IMR-90 (cell line): ENCODE results near the gene KLHL42.

Experiments used
- CEBPB ChIP-seq: IDR thresholded peaks from 2 replicates; pipeline ENCODE4 v1.6.1; 2012; ENCODE audit warnings: low read depth, low read length, improper control_type of control experiment
- CHD1 ChIP-seq: IDR thresholded peaks from 2 replicates; pipeline ENCODE4 v1.6.1; 2012; ENCODE audit warnings: low read depth, low read length, improper control_type of control experiment
- FOS ChIP-seq: fragments of 150-350 bp; IDR thresholded peaks from 2 replicates; pipeline ENCODE4 v1.6.1; 2016; ENCODE audit warnings: low read depth, low read length
- NFE2L2 ChIP-seq: fragments of 150-350 bp; IDR thresholded peaks from 2 replicates; pipeline ENCODE4 v1.6.1; 2016; ENCODE audit warnings: low read depth, mild to moderate bottlenecking, low read length
- POLR2A ChIP-seq: IDR thresholded peaks from 2 replicates; pipeline ENCODE4 v1.6.1; 2012; ENCODE audit warnings: mild to moderate bottlenecking, low read depth, low read length
- RAD21 ChIP-seq: IDR thresholded peaks from 2 replicates; pipeline ENCODE4 v1.6.1; 2012; ENCODE audit warnings: low read length, improper control_type of control experiment
- SMC3 ChIP-seq: fragments of 150-350 bp; IDR thresholded peaks from 2 replicates; pipeline ENCODE4 v1.6.1; 2016; ENCODE audit warnings: low read depth, mild to moderate bottlenecking, antibody characterized with exemption, low read length, moderate library complexity
- TF ChIP-seq, protein P1 (sequence below): conservative IDR thresholded peaks from 2 replicates; pipeline ENCODE4 v1.5.1; 2012; ENCODE audit warnings: mild to moderate bottlenecking, low read depth, low read length, improper control_type of control experiment
- TF ChIP-seq, protein P2 (sequence below): fragments of 150-350 bp; IDR thresholded peaks from 2 replicates; pipeline ENCODE4 v1.6.1; 2016; ENCODE audit warnings: low read depth, mild to moderate bottlenecking, low read length, moderate library complexity, borderline replicate concordance
- TF ChIP-seq, protein P3 (sequence below): fragments of 150-350 bp; IDR thresholded peaks from 2 replicates; pipeline ENCODE4 v1.6.1; 2017; ENCODE audit warnings: mild to moderate bottlenecking, antibody characterized with exemption, low read length, low read depth

DNA sequence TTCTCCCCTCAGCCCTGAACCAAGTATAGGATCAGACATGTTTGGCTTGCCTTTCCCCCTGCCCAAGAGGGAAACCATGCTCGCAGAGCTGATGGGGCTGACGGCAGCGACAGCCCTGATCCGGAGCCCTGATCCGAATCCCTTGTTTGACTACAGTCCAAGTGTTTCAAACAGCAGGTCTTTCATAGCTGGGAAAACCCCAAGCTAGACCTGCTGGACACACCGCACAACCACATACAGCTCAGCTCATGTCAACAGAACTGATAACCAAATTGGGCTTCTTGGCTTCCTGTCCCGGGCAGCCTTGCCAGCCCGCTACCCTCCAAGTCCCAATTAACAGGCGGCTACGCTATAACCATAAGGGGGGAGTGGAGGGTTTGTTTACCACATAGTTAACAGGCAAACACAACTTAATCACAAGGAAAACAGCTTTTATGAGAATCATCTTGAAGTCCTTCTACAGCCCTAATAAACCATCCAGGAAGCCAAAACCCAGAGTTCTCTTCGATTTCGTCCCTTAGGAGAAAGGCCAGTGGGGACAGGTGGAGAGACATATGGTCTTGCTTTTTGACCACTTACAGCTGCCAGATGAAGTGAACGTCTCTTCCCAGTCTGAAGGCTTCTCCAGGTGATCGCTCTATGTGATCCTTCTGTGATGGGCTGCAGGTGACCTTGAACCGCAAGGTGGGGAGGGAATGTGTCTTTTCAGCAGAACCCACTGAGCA is 64.5 kb downstream of the KLHL42 start:
- TF ChIP-seq, protein P1, sequence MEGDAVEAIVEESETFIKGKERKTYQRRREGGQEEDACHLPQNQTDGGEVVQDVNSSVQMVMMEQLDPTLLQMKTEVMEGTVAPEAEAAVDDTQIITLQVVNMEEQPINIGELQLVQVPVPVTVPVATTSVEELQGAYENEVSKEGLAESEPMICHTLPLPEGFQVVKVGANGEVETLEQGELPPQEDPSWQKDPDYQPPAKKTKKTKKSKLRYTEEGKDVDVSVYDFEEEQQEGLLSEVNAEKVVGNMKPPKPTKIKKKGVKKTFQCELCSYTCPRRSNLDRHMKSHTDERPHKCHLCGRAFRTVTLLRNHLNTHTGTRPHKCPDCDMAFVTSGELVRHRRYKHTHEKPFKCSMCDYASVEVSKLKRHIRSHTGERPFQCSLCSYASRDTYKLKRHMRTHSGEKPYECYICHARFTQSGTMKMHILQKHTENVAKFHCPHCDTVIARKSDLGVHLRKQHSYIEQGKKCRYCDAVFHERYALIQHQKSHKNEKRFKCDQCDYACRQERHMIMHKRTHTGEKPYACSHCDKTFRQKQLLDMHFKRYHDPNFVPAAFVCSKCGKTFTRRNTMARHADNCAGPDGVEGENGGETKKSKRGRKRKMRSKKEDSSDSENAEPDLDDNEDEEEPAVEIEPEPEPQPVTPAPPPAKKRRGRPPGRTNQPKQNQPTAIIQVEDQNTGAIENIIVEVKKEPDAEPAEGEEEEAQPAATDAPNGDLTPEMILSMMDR: no peak
- TF ChIP-seq POLR2A: no peak
- TF ChIP-seq RAD21: no peak
- TF ChIP-seq, protein P2, sequence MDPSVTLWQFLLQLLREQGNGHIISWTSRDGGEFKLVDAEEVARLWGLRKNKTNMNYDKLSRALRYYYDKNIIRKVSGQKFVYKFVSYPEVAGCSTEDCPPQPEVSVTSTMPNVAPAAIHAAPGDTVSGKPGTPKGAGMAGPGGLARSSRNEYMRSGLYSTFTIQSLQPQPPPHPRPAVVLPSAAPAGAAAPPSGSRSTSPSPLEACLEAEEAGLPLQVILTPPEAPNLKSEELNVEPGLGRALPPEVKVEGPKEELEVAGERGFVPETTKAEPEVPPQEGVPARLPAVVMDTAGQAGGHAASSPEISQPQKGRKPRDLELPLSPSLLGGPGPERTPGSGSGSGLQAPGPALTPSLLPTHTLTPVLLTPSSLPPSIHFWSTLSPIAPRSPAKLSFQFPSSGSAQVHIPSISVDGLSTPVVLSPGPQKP: no peak
- TF ChIP-seq CHD1: no peak
- no peak for TF ChIP-seq SMC3
- TF ChIP-seq, protein P3, sequence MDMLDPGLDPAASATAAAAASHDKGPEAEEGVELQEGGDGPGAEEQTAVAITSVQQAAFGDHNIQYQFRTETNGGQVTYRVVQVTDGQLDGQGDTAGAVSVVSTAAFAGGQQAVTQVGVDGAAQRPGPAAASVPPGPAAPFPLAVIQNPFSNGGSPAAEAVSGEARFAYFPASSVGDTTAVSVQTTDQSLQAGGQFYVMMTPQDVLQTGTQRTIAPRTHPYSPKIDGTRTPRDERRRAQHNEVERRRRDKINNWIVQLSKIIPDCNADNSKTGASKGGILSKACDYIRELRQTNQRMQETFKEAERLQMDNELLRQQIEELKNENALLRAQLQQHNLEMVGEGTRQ: no peak
- TF ChIP-seq FOS: no peak
- TF ChIP-seq CEBPB: no peak
- no peak for TF ChIP-seq NFE2L2
